GM12878 (cell line): ENCODE data around the gene CCDC87. TPM values are rescaled to one million over a fixed set of nuclear protein-coding genes. Genes with fewer than 3 reads are reported as not detected.

Experiments
- BHLHE40 ChIP-seq, 2 experiments: fragments of 450-650 bp in 1 of 2; IDR thresholded peaks; 2 replicates each; pipeline ENCODE4 v1.6.1; 2011 to 2017; ENCODE audit warnings: low read depth in 2 of 2, borderline replicate concordance in 1 of 2, improper control_type of control experiment in 1 of 2, low read length in 1 of 2, mild to moderate bottlenecking in 1 of 2
- BMI1 ChIP-seq: fragments of 450-650 bp; IDR thresholded peaks from 2 replicates; pipeline ENCODE4 v1.6.1; 2016; ENCODE audit warnings: mild to moderate bottlenecking, moderate library complexity, borderline replicate concordance
- EZH2 ChIP-seq: IDR thresholded peaks from 2 replicates; pipeline ENCODE4 v1.6.1; 2012; ENCODE audit warnings: low read depth, mild to moderate bottlenecking, control low read depth, inconsistent platforms, low read length, borderline replicate concordance; ENCODE audit not compliant: control insufficient read depth
- HCFC1 ChIP-seq: fragments of 150-350 bp; IDR thresholded peaks from 2 replicates; pipeline ENCODE4 v1.6.1; 2014; ENCODE audit warnings: low read length
- HSF1 ChIP-seq: fragments of 150-350 bp; IDR thresholded peaks from 2 replicates; pipeline ENCODE4 v1.6.1; 2014; ENCODE audit warnings: mild to moderate bottlenecking, low read depth, low read length
- IRF4 ChIP-seq: IDR thresholded peaks from 2 replicates; pipeline ENCODE4 v1.6.1; 2011; ENCODE audit warnings: low read depth, low read length
- JUNB ChIP-seq: IDR thresholded peaks from 2 replicates; pipeline ENCODE4 v1.6.1; 2016; ENCODE audit warnings: antibody characterized with exemption, mild to moderate bottlenecking
- KDM1A ChIP-seq: fragments of 200-600 bp; sonication (generic); IDR thresholded peaks from 2 replicates; pipeline ENCODE4 v1.6.1; 2016; ENCODE audit warnings: borderline replicate concordance
- MTA2 ChIP-seq: fragments of 450-650 bp; IDR thresholded peaks from 2 replicates; pipeline ENCODE4 v1.6.1; 2016; ENCODE audit warnings: low read depth, mild to moderate bottlenecking, moderate library complexity
- NFYA ChIP-seq: IDR thresholded peaks from 2 replicates; pipeline ENCODE4 v1.6.1; 2011; ENCODE audit warnings: low read depth, mild to moderate bottlenecking, low read length, improper control_type of control experiment, borderline replicate concordance
- RELA ChIP-seq: fragments of 450-650 bp; IDR thresholded peaks from 2 replicates; pipeline ENCODE4 v1.8.0; 2014; ENCODE audit warnings: borderline replicate concordance; ENCODE audit not compliant: partially characterized antibody
- SKIL ChIP-seq: fragments of 450-650 bp; IDR thresholded peaks from 2 replicates; pipeline ENCODE4 v1.6.1; 2017; ENCODE audit warnings: mild to moderate bottlenecking, low read depth, inconsistent platforms; ENCODE audit not compliant: poor library complexity, severe bottlenecking
- SREBF2 ChIP-seq: IDR thresholded peaks from 2 replicates; pipeline ENCODE4 v1.6.1; 2012; ENCODE audit warnings: mild to moderate bottlenecking, low read length
- TBL1XR1 ChIP-seq: IDR thresholded peaks from 2 replicates; pipeline ENCODE4 v1.6.1; 2012; ENCODE audit warnings: low read depth, low read length, improper control_type of control experiment
- TCF7 ChIP-seq: IDR thresholded peaks from 2 replicates; pipeline ENCODE4 v1.6.1; 2014; ENCODE audit warnings: antibody characterized with exemption, borderline replicate concordance
- ZNF384 ChIP-seq: IDR thresholded peaks from 2 replicates; pipeline ENCODE4 v1.6.1; 2012; ENCODE audit warnings: low read depth, mild to moderate bottlenecking, low read length, improper control_type of control experiment, borderline replicate concordance
- polyA plus RNA-seq, 11 experiments: library from polyadenylated mRNA; depleted of rRNA in 4 of 11; unstranded in 6 of 11; stranded (reverse) in 5 of 11; fragments of >200 nt; fragmentation: Nextera tagmentation in 4 of 11; fragmentation: Illumina TruSeq in 1 of 11; extraction: Ambion mirVana in 4 of 11; extraction: Trizol in 1 of 11; gene quantifications; 1 replicate in 1 of 11; 2 replicates in 10 of 11; pipeline versions ENCODE4 v1.2.1 to v1.2.3, GENCODE V29; 2011 to 2016; ENCODE audit warnings: inconsistent platforms in 2 of 11, missing spikeins in 2 of 11, low read depth in 1 of 11
- total RNA-seq, 4 experiments: library from RNA; depleted of rRNA in 3 of 4; stranded (reverse); fragments of >200 nt in 3 of 4; fragmentation: Illumina TruSeq in 1 of 4; extraction: Trizol in 1 of 4; gene quantifications; 2 replicates each; pipeline versions ENCODE4 v1.2.1 to v1.2.3, GENCODE V29; 2013 to 2021
- TF ChIP-seq, protein P1 (sequence below): IDR thresholded peaks from 2 replicates; pipeline ENCODE4 v1.6.1; 2012; ENCODE audit warnings: improper control_type of control experiment, low read depth, low read length; ENCODE audit not compliant: insufficient replicate concordance
- TF ChIP-seq, protein P2 (sequence below): fragments of 450-650 bp; IDR thresholded peaks from 2 replicates; pipeline ENCODE4 v1.6.1; 2018; ENCODE audit warnings: borderline replicate concordance, mild to moderate bottlenecking; ENCODE audit not compliant: partially characterized antibody

CCDC87 gene
- total and polyA plus RNA-seq, 10 of the 15 experiments (the other 5 are each of a cell fraction or from before 2014, with no cell fraction given): 0.02 to 0.17 (median 0.09) TPM; not detected in 3

DNA sequence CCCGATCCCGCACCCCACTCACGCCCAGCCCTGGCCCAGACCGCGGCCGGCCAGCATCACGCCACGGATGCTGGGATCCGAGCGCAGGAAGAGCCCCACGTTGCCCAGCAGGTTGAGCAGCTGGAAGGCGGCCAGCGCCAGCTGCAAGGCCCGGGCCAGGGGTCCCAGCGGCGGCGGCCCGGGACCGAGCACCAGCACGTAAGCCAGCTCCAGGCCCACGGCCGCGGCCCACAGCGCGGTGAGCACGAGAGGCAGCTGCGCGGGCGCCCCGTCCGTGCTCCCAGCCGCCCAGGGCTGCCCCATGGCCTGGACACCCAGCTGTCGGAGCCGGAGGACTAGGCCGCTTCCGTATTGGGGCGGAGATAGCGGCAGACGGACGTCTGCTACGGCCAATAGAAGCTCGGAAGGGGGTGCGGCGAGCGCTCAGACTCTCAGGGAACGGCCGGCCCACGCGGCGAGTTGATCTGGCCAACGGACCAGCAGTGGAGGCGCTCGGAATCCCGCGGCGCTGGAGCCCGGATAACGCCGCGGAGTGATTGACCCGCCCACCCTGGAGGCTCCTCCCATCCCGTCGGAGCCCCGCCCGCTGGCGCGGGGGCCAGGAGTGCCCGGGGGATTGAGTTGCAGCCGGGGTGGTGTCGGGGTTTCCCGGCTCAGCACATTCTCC lies 47.0 kb downstream of the CCDC87 start, which contains the start of gene ZDHHC24 (continued):
- TF ChIP-seq NFYA: 0 out of 2 replicates have a peak, but pooled peaks have one; percentile 5
- TF ChIP-seq TBL1XR1: no peak
- TF ChIP-seq BMI1: no peak
- no peak for TF ChIP-seq SREBF2
- no peak for TF ChIP-seq HSF1
- peak in 1 of 2 experiments; percentile 51; a peak in 2 of 4 replicates for TF ChIP-seq BHLHE40 (IDR thresholded peaks at IDR 0.05; ENCODE audit: borderline replicate concordance in 1 of 2, low read depth in 2 of 2, low read length in 1 of 2)
- TF ChIP-seq, protein P1, sequence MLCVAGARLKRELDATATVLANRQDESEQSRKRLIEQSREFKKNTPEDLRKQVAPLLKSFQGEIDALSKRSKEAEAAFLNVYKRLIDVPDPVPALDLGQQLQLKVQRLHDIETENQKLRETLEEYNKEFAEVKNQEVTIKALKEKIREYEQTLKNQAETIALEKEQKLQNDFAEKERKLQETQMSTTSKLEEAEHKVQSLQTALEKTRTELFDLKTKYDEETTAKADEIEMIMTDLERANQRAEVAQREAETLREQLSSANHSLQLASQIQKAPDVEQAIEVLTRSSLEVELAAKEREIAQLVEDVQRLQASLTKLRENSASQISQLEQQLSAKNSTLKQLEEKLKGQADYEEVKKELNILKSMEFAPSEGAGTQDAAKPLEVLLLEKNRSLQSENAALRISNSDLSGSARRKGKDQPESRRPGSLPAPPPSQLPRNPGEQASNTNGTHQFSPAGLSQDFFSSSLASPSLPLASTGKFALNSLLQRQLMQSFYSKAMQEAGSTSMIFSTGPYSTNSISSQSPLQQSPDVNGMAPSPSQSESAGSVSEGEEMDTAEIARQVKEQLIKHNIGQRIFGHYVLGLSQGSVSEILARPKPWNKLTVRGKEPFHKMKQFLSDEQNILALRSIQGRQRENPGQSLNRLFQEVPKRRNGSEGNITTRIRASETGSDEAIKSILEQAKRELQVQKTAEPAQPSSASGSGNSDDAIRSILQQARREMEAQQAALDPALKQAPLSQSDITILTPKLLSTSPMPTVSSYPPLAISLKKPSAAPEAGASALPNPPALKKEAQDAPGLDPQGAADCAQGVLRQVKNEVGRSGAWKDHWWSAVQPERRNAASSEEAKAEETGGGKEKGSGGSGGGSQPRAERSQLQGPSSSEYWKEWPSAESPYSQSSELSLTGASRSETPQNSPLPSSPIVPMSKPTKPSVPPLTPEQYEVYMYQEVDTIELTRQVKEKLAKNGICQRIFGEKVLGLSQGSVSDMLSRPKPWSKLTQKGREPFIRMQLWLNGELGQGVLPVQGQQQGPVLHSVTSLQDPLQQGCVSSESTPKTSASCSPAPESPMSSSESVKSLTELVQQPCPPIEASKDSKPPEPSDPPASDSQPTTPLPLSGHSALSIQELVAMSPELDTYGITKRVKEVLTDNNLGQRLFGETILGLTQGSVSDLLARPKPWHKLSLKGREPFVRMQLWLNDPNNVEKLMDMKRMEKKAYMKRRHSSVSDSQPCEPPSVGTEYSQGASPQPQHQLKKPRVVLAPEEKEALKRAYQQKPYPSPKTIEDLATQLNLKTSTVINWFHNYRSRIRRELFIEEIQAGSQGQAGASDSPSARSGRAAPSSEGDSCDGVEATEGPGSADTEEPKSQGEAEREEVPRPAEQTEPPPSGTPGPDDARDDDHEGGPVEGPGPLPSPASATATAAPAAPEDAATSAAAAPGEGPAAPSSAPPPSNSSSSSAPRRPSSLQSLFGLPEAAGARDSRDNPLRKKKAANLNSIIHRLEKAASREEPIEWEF: no peak
- TF ChIP-seq HCFC1: peak; percentile 39; the same call in 1 of the 2 replicates
- no peak for TF ChIP-seq EZH2
- TF ChIP-seq SKIL: no peak
- TF ChIP-seq KDM1A: no peak
- TF ChIP-seq RELA: peak; percentile 18
- TF ChIP-seq TCF7: no peak
- no peak for TF ChIP-seq ZNF384
- TF ChIP-seq, protein P2, sequence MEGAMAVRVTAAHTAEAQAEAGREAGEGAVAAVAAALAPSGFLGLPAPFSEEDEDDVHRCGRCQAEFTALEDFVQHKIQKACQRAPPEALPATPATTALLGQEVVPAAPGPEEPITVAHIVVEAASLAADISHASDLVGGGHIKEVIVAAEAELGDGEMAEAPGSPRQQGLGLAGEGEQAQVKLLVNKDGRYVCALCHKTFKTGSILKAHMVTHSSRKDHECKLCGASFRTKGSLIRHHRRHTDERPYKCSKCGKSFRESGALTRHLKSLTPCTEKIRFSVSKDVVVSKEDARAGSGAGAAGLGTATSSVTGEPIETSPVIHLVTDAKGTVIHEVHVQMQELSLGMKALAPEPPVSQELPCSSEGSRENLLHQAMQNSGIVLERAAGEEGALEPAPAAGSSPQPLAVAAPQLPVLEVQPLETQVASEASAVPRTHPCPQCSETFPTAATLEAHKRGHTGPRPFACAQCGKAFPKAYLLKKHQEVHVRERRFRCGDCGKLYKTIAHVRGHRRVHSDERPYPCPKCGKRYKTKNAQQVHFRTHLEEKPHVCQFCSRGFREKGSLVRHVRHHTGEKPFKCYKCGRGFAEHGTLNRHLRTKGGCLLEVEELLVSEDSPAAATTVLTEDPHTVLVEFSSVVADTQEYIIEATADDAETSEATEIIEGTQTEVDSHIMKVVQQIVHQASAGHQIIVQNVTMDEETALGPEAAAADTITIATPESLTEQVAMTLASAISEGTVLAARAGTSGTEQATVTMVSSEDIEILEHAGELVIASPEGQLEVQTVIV: peak; percentile 89
- TF ChIP-seq JUNB: no peak
- TF ChIP-seq IRF4: no peak
- no peak for TF ChIP-seq MTA2
